ENCODE data around the gene INSIG1. TPM values are rescaled to one million over a fixed set of nuclear protein-coding genes. Genes with fewer than 3 reads are reported as not detected.
A peak's percentile ranks its signal among the peaks of the same experiment; 100 is the strongest.

The INSIG1 gene
- 10 to 100 TPM; 28.7 to 65.5 (median 45.0) TPM for total RNA-seq

DNA sequence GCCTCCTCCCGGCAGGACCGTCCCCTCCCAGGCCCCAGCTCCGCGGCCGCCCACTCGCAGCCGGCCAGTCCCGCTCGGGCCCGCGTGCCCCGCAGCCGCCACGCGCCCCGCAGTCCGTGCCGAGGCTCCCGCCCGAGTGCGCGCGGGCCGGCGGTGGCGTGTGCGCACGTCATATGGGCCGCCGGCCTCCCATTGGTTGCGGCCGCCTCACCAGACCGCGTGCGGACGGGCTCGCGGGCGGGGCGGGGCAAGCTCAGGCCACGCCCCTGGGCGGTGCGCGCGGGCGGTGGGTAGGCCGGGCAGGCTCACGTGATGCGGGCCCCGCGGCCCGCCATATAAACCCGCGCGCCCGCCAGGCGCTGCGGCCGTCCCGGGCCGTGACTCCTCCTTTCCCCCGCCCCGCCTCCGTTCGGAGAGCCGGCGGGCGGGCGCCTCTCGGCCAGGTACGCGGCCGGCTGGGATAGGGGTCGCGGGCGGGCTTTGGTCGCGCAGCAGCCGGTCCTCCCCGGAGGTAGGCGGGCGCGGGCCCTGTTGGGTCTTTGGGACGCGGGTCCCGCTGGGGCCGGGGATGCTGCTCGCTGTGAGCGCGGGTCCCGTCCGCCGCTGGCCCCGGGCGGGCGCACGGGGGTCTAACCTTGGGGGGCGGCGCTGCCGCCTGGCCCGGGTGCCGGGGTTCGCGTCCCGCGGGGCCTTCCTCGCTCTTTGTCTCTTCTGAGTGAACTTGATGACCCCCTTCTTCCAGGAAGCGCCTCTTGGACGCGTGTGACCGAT, at the start of gene INSIG1:
INSIG1 (plus strand) TSS at position 362 of the 771 bp plus-strand sequence; CDS start at position 770, 408 bp downstream.
- peak; percentile 89 for TF ChIP-seq POLR2A (IDR thresholded peaks at IDR 0.05)
- no peak for TF ChIP-seq EP300 (IDR thresholded peaks at IDR 0.05; ENCODE audit: low read depth)
- peak; percentile 70 to 87 (median 87) for TF ChIP-seq POLR2AphosphoS5 (IDR thresholded peaks at IDR 0.05)
- in situ Hi-C loops (cut with MboI; ENCODE audit: low pct_ligation_motif_present in 1 of 4, low pct_unique_long_range_greater_than_20kb in 1 of 4, low sequenced_read_pairs in 3 of 4) (no loop called here), intact Hi-C loops (cut with DNase I; ENCODE audit: low total_unique reads) (loop anchor here (5.0 kb wide), 1 partner anchor 295 kb away; the partner anchor contains the start of gene PAXIP1)
- Histone ChIP-seq H3K27me3 (no peaks in the 10 kb centered on the region), H3K36me3 (peaks cover 0 to 5% (median 0%) of the 10 kb centered on the region in 4 donors), H3K9me3 (no peaks in the 10 kb centered on the region), H3K27ac (peak within 1 kb of the TSS; percentile 91 to 99 (median 98)), H3K4me1 (peaks cover 0 to 33% (median 25%) of the 10 kb centered on the region in 4 donors), H3K4me3 (peak within 1 kb of the TSS; percentile 80 to 98 (median 89))
- 0% methylated on average over 42 of the region's 111 CpGs; no CpG with 5 or more reads in 1 of the 2 donors for WGBS, 2 donors (ENCODE audit: low coverage in 1 of 2)
- DNase-seq = peak; percentile 95

GRCh38 chr7:155248366-155248756, 49.3 kb upstream of the INSIG1 start:
- Histone ChIP-seq H3K4me1 (no peaks in the 10 kb centered on the region), H3K9me3 (no peaks in the 10 kb centered on the region), H3K27me3 (no peaks in the 10 kb centered on the region), H3K36me3 (no peaks in the 10 kb centered on the region), H3K27ac (no peak overlapping the region), H3K4me3 (no peak overlapping the region)
- intact Hi-C loops (cut with DNase I; ENCODE audit: low total_unique reads) = no loop called here
- WGBS, 2 donors (ENCODE audit: low coverage in 1 of 2) = 85% methylated on average over 10 of the region's 10 CpGs; no CpG with 5 or more reads in 1 of the 2 donors
- in situ Hi-C loops (cut with MboI; ENCODE audit: low pct_ligation_motif_present in 1 of 4, low pct_unique_long_range_greater_than_20kb in 1 of 4, low sequenced_read_pairs in 3 of 4) = no loop called here
- no peak for DNase-seq
- TF ChIP-seq EP300 (IDR thresholded peaks at IDR 0.05; ENCODE audit: low read depth) (no peak), POLR2AphosphoS5 (IDR thresholded peaks at IDR 0.05) (no peak), CTCF (IDR thresholded peaks at IDR 0.05) (no peak), POLR2A (IDR thresholded peaks at IDR 0.05) (no peak)

GRCh38 chr7:155251831-155252230, 45.8 kb upstream of the INSIG1 start:
- H3K36me3 ChIP-seq = no peaks in the 10 kb centered on the region
- WGBS, 2 donors (ENCODE audit: low coverage in 1 of 2) = 74% methylated on average over 7 of the region's 7 CpGs; no CpG with 5 or more reads in 1 of the 2 donors
- no peak overlapping the region for H3K27ac ChIP-seq
- H3K4me1 ChIP-seq = no peaks in the 10 kb centered on the region
- in situ Hi-C loops (cut with MboI; ENCODE audit: low pct_ligation_motif_present in 1 of 4, low pct_unique_long_range_greater_than_20kb in 1 of 4, low sequenced_read_pairs in 3 of 4) = no loop called here
- no peak overlapping the region for H3K4me3 ChIP-seq
- H3K9me3 ChIP-seq = no peaks in the 10 kb centered on the region
- no peak for TF ChIP-seq POLR2A (IDR thresholded peaks at IDR 0.05)
- TF ChIP-seq EP300 (IDR thresholded peaks at IDR 0.05; ENCODE audit: low read depth) = no peak
- no peak for TF ChIP-seq CTCF (IDR thresholded peaks at IDR 0.05)
- TF ChIP-seq POLR2AphosphoS5 (IDR thresholded peaks at IDR 0.05) = no peak
- intact Hi-C loops (cut with DNase I; ENCODE audit: low total_unique reads) = no loop called here
- no peak for DNase-seq
- H3K27me3 ChIP-seq = no peaks in the 10 kb centered on the region

DNA sequence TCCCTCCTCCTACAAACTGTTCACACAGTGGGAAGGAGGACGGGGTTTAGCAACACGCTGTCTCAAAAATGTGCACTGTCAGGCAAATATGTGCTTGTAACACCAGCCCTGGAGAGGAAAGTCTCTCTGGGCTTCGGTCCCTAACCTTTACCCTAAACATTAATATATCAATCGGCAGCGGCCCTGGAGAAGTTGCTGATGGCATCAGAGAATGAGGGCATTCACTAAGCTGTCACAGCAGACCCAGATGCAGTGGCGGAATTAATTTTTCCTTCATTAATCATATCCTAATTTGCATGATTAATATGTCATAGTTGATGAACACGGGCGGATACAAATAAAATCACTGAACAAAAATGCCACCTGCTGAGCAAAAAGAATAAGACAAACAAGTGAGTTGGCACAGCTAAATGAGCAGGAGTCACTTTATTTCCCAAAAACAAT, 45.2 kb upstream of the INSIG1 start:
- Histone ChIP-seq H3K27ac (no peak overlapping the region), H3K4me1 (no peaks in the 10 kb centered on the region), H3K9me3 (no peaks in the 10 kb centered on the region), H3K27me3 (no peaks in the 10 kb centered on the region), H3K4me3 (no peak overlapping the region), H3K36me3 (no peaks in the 10 kb centered on the region)
- DNase-seq = no peak
- in situ Hi-C loops (cut with MboI; ENCODE audit: low pct_ligation_motif_present in 1 of 4, low pct_unique_long_range_greater_than_20kb in 1 of 4, low sequenced_read_pairs in 3 of 4) = no loop called here
- no peak for TF ChIP-seq CTCF (IDR thresholded peaks at IDR 0.05)
- TF ChIP-seq POLR2A (IDR thresholded peaks at IDR 0.05) = no peak
- no peak for TF ChIP-seq POLR2AphosphoS5 (IDR thresholded peaks at IDR 0.05)
- no peak for TF ChIP-seq EP300 (IDR thresholded peaks at IDR 0.05; ENCODE audit: low read depth)
- intact Hi-C loops (cut with DNase I; ENCODE audit: low total_unique reads) = no loop called here
- WGBS, 2 donors (ENCODE audit: low coverage in 1 of 2) = 37 to 59% methylated on average over 3 to 8 of the region's 8 CpGs

Measured in transverse colon (tissue), 4 donors.